NCI-H446 (cell line): Measurements from ENCODE around the gene ARFRP1.
"Not testable (repeated sequence)": the region's sequence is repeated elsewhere in the genome, so short reads cannot be mapped to it uniquely, and the experiment has no call there.

Experiments used
- DNase-seq, 2 experiments: peaks; one replicate each; lab custom pipeline; 2025; lab: John Stamatoyannopoulos, UW

Gene ARFRP1

GRCh38 chr20:63675681-63676368, 32.0 kb downstream of the ARFRP1 start:
- DNase-seq = no peak

GRCh38 chr20:63673951-63674350, 33.8 kb downstream of the ARFRP1 start:
- DNase-seq = no peak

- no peak for DNase-seq
Observed at GRCh38 chr20:63672666-63673065, 35.1 kb downstream of the ARFRP1 start.

GRCh38 chr20:63671695-63672094, 36.1 kb downstream of the ARFRP1 start:
- not testable (repeated sequence) for DNase-seq

GRCh38 chr20:63668351-63668750, 39.4 kb downstream of the ARFRP1 start:
- no peak for DNase-seq

- DNase-seq = no peak
Observed at GRCh38 chr20:63667858-63668257, 39.9 kb downstream of the ARFRP1 start.

GRCh38 chr20:63665708-63666107, 42.1 kb downstream of the ARFRP1 start:
- DNase-seq = no peak

GRCh38 chr20:63664861-63665594, 42.7 kb downstream of the ARFRP1 start:
- DNase-seq = no peak

- no peak for DNase-seq
Observed at GRCh38 chr20:63664143-63664851, 43.5 kb downstream of the ARFRP1 start.

- DNase-seq = no peak
Observed at GRCh38 chr20:63663332-63664066, 44.3 kb downstream of the ARFRP1 start.

GRCh38 chr20:63662813-63663189, 45.0 kb downstream of the ARFRP1 start:
- DNase-seq = no peak

- DNase-seq = no peak
Observed at GRCh38 chr20:63661959-63662812, 45.6 kb downstream of the ARFRP1 start.

GRCh38 chr20:63661108-63661507, 46.7 kb downstream of the ARFRP1 start:
- no peak for DNase-seq

- DNase-seq = no peak
Observed at GRCh38 chr20:63660622-63661021, 47.2 kb downstream of the ARFRP1 start.

- DNase-seq = not testable (repeated sequence)
Observed at GRCh38 chr20:63660174-63660573, 47.6 kb downstream of the ARFRP1 start.

- no peak for DNase-seq
Observed at GRCh38 chr20:63659370-63659769, 48.4 kb downstream of the ARFRP1 start.

GRCh38 chr20:63658749-63659187, 49.0 kb downstream of the ARFRP1 start:
- no peak for DNase-seq

GRCh38 chr20:63657937-63658748, 49.6 kb downstream of the ARFRP1 start, which contains the start of gene RTEL1:
Gene RTEL1, plus strand, starts transcription at chr20:63658312. Its CDS starts 1,091 bp downstream, at chr20:63659403.
- DNase-seq = peak; percentile 92 to 95

GRCh38 chr20:63657260-63657936, 50.4 kb downstream of the ARFRP1 start:
- DNase-seq = no peak

GRCh38 chr20:63656451-63656850, 51.3 kb downstream of the ARFRP1 start:
- DNase-seq = no peak
